ENCODE data around the gene TPGS2.
"Not testable (repeated sequence)": the region's sequence is repeated elsewhere in the genome, so short reads cannot be mapped to it uniquely, and the experiment has no call there.

The TPGS2 gene

GRCh38 chr18:36775396-36775795, 53.4 kb downstream of the TPGS2 start:
- DNase-seq (ENCODE audit: low read depth), result no peak

- no peak for DNase-seq (ENCODE audit: low read depth)
Observed at GRCh38 chr18:36772241-36772723, 56.5 kb downstream of the TPGS2 start.

DNA sequence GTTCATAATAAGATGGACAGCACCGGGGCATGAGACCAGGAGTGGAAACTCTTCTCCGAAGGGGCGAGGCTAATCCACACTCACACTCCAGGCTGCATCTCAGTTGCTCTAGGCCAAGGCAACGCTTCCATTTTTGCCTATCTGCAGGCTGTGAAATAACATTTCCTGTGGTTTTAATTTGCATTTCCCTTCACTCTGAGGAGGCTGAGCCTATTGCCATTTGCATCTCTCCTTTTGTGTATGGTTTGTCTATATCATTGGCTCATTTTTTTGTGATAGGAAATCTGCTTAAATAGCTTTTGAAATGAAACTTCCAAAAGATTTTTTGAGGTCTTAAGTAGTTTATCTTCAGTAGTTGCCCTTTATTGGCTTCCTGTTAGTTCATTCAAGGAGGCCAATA, 57.6 kb downstream of the TPGS2 start:
- no peak for DNase-seq (ENCODE audit: low read depth)

GRCh38 chr18:36770315-36770946, 58.4 kb downstream of the TPGS2 start:
- DNase-seq (ENCODE audit: low read depth), result no peak

DNA sequence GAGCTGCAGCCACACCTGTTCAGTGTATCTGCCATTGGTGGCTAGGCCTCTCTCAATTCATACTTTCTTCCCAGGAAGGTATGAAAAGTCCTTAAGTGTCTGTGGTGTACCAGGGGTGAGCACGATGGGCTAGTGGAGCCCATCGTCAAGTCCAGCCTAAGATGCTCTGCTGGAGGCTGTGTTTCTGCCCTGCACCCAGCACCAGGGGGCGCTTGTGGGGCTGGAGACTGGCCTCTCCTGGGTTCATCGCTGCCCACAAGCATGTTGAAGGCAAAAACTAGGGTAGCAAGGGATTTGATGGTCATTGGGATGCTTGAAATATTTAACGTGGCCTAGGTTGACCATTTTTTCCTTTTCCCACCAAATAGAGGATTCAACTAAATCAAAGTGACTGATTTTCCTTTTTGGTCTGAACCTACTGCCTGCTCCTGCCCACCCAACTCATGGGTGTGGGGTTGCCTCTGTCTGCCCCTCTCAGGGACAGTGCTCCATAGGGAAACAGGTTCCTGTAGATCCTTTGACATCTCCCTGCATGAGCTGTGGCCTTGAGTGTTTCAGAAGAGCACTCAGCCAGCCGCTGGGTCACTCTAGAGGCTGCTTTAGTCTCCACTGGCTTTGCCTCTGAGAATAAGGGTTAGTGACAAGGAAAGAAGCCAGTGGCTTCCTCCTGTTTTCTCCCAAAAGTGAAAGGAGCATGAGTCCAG, 59.0 kb downstream of the TPGS2 start:
- DNase-seq (ENCODE audit: low read depth), result no peak

DNA sequence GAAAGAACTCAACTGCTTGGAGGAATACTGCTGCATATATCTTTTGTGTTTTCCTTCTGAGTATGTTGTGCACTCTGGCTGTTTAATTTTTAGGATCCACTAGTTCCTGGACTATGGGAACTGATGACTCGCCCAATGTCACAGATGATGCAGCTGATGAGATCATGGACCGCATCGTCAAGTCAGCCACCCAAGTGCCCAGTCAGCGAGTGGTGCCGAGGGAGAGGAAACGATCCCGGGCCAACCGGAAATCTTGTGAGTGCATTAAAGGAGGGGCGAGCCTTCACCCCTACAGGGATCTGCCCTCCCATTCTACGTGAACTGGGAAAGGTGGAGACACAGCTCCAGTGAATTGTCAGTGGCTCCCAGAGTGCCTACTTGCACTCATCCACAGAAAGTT, 59.6 kb downstream of the TPGS2 start:
- no peak for DNase-seq (ENCODE audit: low read depth)

- no peak for DNase-seq (ENCODE audit: low read depth)
Observed at GRCh38 chr18:36766836-36767235, 62.0 kb downstream of the TPGS2 start.

DNA sequence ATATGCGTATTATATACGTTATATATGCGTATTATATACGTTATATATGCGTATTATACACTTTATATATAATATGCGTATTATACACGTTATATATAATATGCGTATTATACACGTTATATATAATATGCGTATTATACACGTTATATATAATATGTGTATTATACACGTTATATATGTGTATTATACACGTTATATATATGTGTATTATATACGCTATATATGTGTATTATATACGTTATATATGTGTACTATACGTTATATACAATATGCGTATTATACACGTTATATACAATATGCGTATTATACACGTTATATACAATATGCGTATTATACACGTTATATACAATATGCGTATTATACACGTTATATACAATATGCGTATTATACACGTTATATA, 65.8 kb downstream of the TPGS2 start:
- not testable (repeated sequence) for DNase-seq (ENCODE audit: low read depth)

DNA sequence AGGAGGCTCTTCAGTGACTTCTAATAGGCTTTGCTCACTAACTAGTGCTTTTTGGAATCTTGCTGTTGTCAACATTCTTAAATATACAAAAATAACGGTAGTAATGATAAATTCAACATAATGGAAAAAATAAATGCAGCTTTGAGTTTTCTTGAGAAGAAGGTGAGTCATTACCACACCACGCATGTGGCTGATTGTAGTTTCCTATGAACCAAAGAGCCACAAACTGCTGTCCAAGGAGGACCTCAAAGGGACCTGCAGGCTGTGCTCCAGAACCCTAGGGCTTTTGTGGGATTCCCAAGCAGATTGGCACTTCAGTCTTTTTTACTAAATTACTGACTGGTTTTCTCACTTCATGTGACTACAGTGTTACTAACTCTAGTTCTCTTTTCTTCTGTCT, 66.7 kb downstream of the TPGS2 start:
- no peak for DNase-seq (ENCODE audit: low read depth)

- no peak for DNase-seq (ENCODE audit: low read depth)
Observed at GRCh38 chr18:36761186-36761698, 67.6 kb downstream of the TPGS2 start.

DNA sequence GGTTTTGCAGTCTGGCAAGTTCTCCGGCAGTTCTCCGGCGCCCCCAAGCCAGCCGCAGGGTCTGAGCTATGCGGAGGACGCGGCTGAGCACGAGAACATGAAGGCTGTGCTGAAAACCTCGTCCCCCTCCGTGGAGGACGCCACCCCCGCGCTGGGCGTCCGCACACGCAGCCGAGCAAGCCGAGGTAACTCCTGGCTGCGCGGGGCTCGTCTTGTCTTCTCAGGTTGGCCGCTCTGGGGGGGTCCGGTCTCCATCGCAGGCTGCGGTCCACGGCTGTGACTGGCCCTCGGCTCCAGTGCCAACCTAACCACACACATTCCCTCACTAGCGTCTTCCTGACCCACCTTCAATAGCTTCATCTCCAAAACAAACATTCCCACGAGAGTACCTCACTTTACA, 68.2 kb downstream of the TPGS2 start:
- no peak for DNase-seq (ENCODE audit: low read depth)

GRCh38 chr18:36759167-36759776, 69.5 kb downstream of the TPGS2 start:
- no peak for DNase-seq (ENCODE audit: low read depth)

GRCh38 chr18:36758623-36759022, 70.2 kb downstream of the TPGS2 start:
- no peak for DNase-seq (ENCODE audit: low read depth)

- DNase-seq (ENCODE audit: low read depth), result no peak
Observed at GRCh38 chr18:36757991-36758390, 70.8 kb downstream of the TPGS2 start.

DNA sequence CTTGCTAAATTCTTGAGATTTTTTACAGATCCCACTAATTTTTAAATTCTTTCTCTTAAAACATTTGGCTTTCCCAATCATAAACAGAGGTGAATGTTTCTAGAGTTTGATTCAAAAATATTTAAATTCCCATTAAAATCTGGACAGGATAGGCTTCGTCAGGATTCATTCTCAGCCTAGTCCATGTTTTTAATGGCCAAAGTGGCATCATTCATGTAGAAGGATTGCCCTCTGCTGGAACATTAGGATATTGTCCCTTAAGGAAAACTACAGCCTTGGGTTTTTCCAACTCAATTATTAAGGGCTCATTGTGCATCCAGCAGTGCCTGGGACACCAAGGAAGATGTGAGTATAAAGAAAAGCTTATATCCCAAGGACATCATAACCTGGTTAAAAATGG, 71.7 kb downstream of the TPGS2 start:
- DNase-seq (ENCODE audit: low read depth), result no peak

- DNase-seq (ENCODE audit: low read depth), result no peak
Observed at GRCh38 chr18:36756242-36756641, 72.6 kb downstream of the TPGS2 start.

DNA sequence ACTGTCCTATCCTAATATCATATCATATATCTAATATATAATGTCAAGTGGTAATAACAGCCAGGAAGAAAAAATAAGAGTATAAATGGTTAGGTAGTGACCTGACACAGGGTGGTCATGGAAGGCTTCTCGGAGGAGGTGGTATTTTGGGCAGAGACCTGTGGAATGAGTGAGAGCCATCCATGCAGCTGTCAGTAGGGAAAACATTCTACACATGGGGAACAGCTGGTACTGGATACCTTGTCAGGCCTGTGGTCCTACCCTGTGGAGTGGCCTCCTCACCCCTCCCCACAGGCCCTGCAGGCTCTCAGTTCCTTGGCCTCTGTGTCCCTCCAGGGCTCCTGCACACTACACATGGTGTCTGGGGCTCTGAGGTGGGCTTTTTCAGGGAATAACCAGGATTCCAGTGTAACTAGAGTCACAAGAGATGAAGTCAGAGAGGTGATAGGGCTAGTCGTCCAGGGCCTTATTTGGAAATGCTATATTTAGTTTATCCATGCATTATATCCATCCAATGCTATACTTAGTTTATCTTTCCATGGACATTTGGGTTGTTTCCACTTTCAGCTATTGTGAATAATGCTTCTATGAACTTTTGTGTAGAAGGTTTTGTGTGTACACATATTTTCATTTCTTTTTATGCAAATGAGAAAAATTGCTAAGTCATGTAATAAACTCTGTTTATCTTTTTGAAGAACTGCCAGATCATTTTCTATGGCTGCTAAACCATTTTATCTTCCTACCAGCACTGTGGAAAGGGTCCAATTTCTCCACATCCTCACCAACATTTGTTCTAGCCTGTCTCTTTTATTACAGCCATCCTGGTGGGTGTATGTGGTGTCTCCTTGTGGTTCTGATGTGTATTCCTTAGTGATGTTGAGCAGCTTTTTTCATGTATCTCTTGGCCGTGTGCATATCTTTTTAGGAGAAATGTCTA, 75.6 kb downstream of the TPGS2 start:
- no peak for DNase-seq (ENCODE audit: low read depth)

DNA sequence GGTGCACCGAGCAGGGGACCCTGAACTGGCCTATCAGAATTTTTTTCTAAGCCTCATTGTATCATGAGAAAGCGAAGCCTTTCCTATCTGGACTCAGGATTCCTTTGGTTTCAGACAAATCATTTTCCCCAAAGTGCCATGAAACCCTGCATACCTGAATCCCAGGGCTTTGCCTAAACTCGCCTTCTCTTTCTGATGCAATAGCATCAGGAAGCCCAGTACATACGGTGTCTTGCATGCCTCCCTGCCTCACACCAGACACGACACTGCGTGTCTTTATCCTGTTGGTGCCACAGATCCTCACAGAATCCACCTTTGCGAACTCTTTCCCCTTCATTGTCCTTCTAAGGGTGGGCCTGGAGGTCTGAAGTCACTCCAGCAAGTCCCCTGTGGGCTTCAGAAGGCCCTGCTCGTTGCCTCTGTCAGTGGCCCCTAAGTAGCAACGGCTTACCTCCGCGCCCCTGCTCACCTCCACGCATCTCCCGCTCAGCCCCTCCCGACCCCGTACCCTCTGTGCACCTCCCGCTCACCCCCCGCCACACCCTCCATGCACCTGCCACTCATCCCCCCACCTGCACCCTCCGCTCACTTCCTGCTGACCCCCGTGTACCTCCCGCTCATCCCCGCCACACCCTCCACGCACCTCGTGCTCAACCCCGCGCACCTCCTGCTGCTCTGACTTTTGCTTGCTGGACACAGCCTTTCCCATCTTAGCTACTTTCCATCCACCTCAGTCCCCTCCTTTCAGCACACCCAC, 83.4 kb downstream of the TPGS2 start:
- no peak for DNase-seq (ENCODE audit: low read depth)

DNA sequence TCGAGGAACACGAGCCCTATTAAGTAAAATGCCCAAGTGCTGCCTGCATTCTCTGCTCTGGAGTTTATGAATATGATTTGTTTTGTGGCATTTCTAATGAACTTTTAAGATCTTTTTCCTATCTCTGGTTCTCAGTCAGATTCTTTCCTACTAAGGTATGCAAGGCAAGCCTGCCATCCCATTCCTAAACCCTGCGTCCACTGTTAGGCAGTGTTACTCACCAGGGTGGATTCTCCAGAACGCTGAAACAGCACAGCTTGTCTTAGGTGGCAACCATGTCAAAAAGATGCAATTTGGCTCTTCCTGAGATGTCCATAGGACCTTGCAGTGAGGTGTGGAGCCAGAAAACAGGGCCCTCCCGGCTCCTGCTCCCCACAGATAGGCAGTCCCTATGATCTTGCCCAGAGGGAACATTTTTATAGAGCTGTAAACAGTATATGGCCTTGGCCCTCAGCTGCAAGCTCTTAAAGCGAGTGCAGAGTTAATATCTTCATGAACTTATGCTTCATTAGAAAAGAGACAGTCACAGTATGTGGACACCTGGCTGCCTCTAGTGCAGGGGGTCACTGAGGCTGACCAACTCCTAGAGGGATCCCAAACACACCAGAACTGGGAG, 84.4 kb downstream of the TPGS2 start:
- no peak for DNase-seq (ENCODE audit: low read depth)

Measured in stimulated activated CD8-positive, alpha-beta memory T cell treated with anti-CD3 and anti-CD28 coated beads, Interleukin-4, amount 100 ng/mL, for 24 hours (primary cell).